NCI-H82 (cell line): ENCODE measurements around the gene GRIK1.

Experiments
- DNase-seq: peaks from one replicate; lab custom pipeline; 2025; lab: John Stamatoyannopoulos, UW

Gene GRIK1

GRCh38 chr21:29909571-29909970 lies 30.2 kb downstream of the GRIK1 start:
- DNase-seq: no peak

DNA sequence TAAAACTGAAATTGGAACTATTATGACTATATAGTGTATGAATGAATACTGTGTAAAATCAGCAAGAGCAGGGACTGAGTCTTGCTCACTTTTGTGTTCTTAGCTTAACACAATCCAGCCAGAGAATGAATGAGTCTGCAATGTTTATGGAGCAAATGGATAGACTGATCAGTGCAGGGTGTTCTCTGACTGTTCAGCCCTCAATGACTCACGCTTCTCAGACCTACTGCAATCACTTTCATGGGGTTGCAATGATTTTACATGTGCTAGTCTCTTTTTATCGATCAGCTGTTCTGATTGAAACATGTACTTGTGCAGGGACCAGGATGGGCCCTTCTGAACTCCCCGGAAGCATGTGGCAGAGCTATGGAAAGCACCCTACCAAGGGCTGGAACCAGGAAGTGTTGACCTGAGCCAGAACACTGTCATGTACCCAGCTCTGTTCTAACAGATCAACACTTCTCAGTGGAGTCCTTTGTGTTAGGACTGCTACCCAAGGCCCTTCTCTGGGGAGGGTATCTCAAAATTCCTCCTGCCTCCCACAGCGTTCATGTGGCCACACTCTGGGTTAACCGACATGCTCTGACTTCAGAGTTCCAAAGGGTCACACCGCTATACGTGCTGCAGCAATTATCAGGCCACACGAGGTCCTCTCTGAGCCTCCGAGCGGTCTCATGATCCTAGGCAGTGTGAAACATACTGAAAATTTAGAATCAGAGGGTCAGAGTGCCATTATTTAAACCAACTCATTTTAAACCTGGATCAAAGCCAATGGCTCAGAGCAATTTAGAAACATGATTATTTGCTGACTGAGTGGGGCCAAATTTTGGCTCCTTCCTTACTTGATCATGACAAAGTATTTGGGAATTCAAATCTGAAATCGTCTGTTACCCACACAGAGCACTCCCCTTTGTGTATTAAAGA lies 35.2 kb downstream of the GRIK1 start:
- no peak for DNase-seq

DNA sequence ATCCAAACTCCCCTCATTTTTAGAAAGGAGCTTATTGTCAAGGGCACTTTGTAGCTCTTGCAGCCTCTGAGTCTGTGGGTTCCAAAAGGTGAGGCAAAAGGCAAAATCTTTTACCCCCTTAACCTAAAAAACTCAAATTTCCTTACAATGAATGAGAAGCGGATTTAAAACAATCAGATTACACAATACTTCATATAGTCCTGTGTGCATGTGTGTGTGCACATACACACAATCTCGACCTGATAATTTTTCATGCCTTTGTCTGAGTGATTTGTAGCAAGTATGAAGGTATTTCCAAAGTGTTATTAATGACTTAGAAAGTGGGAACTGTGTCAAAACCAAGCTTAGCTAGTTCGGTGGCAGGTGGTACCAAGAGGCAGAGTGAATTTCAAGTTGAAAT lies 42.9 kb downstream of the GRIK1 start:
- no peak for DNase-seq

- DNase-seq: no peak
Observed at GRCh38 chr21:29893687-29894086, 46.1 kb downstream of the GRIK1 start.

DNA sequence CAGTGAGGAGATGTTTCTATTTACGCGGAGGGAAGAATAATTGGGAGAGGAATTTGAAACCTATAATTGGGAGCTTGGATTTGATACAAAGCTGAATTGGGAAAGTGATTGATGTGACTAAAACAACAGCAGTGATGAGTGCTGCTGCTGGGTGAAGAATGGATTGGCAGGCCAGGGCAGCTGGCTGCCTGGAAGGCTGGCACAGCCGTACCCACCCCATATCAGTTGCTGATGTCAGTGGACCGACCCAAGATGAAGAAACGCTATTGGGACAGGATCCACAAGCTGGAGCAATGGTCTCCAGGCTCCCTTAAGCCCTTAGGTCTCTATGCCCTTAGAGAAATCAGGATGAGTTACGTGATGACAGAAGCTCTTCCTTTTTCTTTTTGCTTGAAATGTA lies 47.4 kb downstream of the GRIK1 start:
- no peak for DNase-seq

DNA sequence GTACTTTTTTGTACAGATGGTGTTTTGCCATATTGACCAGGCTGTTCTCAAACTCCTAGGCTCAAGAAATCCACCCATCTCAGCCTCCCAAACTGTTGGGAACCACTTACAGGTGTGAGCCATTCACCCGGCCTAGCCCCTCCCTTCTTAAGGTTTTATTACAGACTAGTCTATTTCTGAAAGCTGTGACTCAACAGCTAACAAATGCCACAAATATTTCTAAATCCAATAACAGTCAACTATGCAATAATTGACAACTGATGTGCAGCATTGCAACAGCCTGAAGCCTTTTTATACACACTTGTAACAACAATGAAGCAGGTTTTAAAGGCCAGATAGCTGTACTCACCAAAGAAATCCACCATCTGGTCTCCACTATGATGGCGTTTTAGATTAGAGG lies 51.4 kb downstream of the GRIK1 start:
- no peak for DNase-seq

GRCh38 chr21:29887313-29888009 lies 52.3 kb downstream of the GRIK1 start:
- DNase-seq: no peak

- no peak for DNase-seq
Observed at GRCh38 chr21:29885491-29885890, 54.3 kb downstream of the GRIK1 start.

DNA sequence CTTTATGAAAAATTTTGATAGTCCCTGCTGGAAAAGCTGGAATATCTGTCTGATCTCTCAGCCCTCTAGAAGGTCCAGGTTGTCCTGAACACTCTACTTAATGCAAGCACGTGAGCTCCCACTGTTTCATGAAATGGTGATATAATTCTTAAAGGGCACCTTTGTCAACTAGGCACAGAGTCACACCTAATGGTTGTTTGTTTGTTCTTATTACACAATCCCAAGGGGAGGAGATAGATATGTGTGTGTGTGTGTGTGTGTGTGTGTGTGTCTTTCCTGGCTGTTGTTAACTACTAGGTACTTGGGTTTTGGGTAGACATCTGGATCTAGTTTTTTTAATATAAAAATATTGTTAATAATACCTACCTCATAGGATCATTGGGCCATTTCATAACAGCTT lies 63.9 kb downstream of the GRIK1 start:
- no peak for DNase-seq

GRCh38 chr21:29875036-29875716 lies 64.6 kb downstream of the GRIK1 start:
- DNase-seq: no peak

DNA sequence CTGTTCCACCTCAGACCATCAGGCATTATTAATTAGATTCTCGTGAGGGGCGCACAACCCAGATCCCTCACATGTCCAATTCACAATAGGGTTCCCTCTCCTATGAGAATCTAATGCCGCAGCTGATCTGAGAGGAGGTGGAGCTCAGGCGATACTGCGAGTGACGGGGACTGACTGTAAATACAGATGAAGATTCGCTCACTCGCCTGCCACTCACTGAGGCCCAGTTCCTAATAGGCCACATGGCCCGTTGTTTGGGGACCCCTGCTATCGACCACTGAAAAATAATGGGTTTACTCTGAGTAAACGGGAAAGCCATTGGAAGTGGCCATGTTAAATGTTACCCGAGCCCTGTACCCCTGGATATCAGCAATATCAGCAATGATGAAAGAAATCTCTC lies 65.9 kb downstream of the GRIK1 start:
- DNase-seq: no peak

DNA sequence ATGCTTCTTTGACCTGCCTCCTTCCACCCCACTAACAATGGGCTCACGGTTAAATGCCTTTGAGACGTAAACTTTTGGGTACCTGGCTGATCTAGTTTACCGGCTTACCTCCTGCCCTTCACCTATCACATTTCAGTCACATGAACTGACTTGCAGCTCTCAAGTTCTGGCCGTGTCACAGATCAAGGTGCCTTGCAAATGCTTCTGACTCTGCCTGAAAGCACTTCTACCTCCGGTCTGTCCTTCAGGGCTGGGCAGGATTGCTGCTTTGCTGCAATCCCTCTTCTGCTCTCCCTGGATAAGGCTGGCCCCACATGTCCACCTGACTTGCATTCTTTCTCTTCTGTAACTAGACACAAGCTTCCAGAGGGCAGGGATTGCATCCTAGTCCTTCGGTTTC lies 69.0 kb downstream of the GRIK1 start:
- DNase-seq: no peak

GRCh38 chr21:29867796-29868195 lies 72.0 kb downstream of the GRIK1 start:
- DNase-seq: no peak

DNA sequence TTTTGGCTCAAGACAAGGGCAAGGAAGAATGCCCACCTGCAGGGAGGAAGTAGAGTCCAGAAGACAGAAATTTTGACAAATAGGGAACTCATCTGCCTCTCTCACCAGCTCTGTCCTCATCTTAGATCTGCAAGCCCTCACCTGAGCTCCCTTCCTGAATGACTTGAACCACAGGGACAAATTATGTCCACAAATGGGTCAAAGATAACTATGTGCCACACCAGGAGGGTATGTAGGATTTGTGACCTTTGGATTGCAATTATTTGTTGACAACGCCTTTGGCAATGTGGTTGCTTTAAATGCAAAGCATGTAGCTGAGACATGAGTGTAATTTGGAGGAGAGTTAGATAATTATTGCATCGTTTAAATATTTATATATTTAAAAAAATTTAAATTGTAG lies 79.5 kb downstream of the GRIK1 start:
- DNase-seq: no peak

DNA sequence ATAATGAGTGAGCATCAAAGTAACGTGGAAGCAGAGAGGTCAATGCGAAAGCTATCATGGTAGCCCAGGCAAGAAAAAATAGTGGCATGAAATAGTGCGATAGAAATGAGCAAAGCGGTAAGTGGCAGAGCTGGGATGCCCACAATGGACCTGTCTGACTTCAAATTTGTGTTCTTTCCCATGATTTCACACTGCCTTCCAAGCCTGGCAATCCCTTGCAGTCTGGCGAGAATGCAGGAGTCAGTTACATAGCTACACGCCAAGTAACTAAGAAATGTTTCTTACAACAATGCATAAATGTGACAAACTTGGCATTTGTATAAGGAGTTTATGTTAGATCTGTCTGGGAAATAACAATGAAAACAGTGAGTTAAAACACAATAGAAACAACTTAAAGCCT lies 82.6 kb downstream of the GRIK1 start:
- no peak for DNase-seq

DNA sequence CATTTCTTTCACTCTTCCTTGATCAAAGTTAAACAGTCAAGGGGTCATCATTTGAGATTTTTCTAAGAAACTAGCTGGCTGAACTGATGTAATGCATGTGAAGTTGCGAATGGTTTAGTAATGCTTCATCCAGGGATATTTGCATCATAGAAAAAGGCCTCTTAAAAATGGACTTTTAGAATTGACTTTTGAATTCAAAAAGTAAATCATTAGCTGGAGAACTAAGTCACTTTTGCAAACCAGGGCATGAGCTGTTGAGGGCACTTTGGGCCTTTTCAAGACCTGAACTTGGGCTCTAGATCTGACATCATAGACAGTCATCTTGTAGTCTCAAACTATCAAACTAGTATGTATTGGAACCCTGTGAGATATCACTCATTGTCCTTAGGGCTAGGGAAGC lies 85.0 kb downstream of the GRIK1 start:
- DNase-seq: no peak

- DNase-seq: no peak
Observed at GRCh38 chr21:29851611-29852010, 88.2 kb downstream of the GRIK1 start.

DNA sequence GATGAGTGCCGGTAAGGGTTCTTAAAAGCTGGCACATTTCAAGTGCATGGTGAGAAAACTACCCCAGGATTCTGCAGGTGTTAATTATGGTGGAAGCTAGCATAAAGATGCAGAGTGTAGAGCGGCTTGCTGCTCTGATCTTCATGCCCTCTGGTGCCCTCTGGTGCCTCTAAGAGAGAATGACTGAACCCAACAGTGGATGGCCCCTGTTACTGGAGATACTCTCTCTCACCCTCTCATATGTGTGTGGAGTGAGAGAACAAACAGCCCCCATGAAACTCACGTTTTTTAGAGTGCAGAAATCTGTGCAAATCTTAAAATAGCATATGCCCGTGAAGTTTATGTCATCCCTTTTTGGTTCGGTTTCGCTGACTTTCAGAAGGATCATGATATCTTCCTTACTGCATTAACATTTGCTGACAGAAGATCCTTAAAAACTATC lies 90.0 kb downstream of the GRIK1 start:
- DNase-seq: peak; percentile 92

DNA sequence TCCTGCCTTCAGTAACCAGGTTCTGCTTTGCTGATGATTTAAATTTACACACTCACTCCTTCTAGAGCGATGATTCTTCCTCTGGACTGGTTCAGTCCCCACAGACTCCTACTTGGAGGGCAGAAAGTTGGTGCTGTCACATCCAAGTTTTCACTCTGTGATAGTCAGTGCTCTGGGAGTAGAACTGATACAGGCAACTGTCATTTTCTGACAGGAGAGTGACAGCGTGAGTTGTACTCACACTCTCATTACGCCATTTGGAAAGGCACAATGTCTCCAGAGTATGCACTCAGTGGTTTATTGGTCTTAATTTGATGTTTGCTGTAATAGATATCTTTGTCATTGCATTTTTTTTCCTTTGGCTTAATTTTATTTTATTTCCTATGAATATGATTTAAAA lies 96.0 kb downstream of the GRIK1 start:
- no peak for DNase-seq

- no peak for DNase-seq
Observed at GRCh38 chr21:29834617-29835016, 105.2 kb downstream of the GRIK1 start.

- DNase-seq: no peak
Observed at GRCh38 chr21:29832217-29832616, 107.6 kb downstream of the GRIK1 start.

GRCh38 chr21:29829564-29830275 lies 110.1 kb downstream of the GRIK1 start:
- no peak for DNase-seq
